Chondrocyte (in vitro differentiated cells): ENCODE data around the gene PLBD1. TPM values are rescaled to one million over a fixed set of nuclear protein-coding genes. Genes with fewer than 3 reads are reported as not detected.

Source experiments
- DNase-seq: peaks from one replicate; pipeline ENCODE4 v3.0.0; 2021; ENCODE audit warnings: mixed read lengths, low spot score
- H3K27ac Mint-ChIP-seq: one replicate; pipeline ENCODE4 v1.8.0; 2021; ENCODE audit warnings: mild to moderate bottlenecking, moderate library complexity, mixed read lengths; ENCODE audit not compliant: unreplicated experiment
- H3K27me3 Mint-ChIP-seq: 2 replicates; pipeline ENCODE4 v1.8.0; 2021; ENCODE audit warnings: low read depth, mixed read lengths
- H3K36me3 Mint-ChIP-seq: 2 replicates; pipeline ENCODE4 v1.8.0; 2021; ENCODE audit warnings: low read depth, mixed read lengths
- H3K4me1 Mint-ChIP-seq: 2 replicates; pipeline ENCODE4 v1.8.0; 2021; ENCODE audit warnings: low read depth, mild to moderate bottlenecking, mixed read lengths
- H3K4me3 Mint-ChIP-seq: one replicate; pipeline ENCODE4 v1.8.0; 2021; ENCODE audit warnings: mild to moderate bottlenecking, moderate library complexity, mixed read lengths; ENCODE audit not compliant: unreplicated experiment
- H3K9me3 Mint-ChIP-seq: 2 replicates; pipeline ENCODE4 v1.8.0; 2021; ENCODE audit warnings: low read depth, mixed read lengths
- total RNA-seq: library from RNA; stranded (reverse); gene quantifications from 3 replicates; pipeline ENCODE4 v1.2.1, GENCODE V29; 2021
- TF ChIP-seq, protein P1 (sequence below): fragments of 200-600 bp; sonication (generic); IDR thresholded peaks from 2 replicates; pipeline ENCODE4 v1.5.0; 2021; ENCODE audit warnings: antibody characterized with exemption, mild to moderate bottlenecking, moderate library complexity

The PLBD1 gene
- total RNA-seq, 1 donor from 2014 or later: 4.1 TPM

DNA sequence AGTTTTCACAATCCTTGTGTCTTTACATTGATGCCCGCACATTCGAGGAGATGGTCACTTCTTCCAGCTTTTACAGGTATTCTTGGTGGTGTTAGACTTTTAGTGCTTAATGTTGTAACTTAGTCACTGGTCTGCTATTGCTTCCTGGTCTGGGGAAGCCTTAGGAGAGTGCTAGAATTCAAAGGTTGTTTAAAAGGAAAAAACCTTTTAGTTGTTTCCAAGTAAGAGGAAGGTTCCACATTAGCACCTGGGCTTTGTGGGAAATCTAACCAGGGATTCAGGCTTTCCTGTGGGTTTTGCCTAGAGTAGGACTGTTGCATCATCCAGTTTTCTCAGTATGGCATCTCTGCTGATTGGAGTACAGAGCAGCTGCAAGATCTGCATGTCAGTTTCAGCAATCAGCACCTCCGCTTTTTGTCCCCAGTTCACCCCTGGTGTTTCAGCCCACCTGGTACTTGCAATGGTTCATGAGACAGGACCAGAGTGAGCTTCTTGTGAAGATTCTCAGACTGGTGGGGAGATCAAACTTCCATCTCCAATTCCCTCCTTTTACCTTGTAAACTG is 44.0 kb upstream of the PLBD1 start:
- Mint-ChIP-seq H3K4me1 (no peaks in the 10 kb centered on the region), H3K27ac (no peak overlapping the region), H3K4me3 (no peak overlapping the region), H3K9me3 (peaks cover 36% of the 10 kb centered on the region), H3K27me3 (peaks cover 4% of the 10 kb centered on the region), H3K36me3 (no peaks in the 10 kb centered on the region)
- TF ChIP-seq, protein P1, sequence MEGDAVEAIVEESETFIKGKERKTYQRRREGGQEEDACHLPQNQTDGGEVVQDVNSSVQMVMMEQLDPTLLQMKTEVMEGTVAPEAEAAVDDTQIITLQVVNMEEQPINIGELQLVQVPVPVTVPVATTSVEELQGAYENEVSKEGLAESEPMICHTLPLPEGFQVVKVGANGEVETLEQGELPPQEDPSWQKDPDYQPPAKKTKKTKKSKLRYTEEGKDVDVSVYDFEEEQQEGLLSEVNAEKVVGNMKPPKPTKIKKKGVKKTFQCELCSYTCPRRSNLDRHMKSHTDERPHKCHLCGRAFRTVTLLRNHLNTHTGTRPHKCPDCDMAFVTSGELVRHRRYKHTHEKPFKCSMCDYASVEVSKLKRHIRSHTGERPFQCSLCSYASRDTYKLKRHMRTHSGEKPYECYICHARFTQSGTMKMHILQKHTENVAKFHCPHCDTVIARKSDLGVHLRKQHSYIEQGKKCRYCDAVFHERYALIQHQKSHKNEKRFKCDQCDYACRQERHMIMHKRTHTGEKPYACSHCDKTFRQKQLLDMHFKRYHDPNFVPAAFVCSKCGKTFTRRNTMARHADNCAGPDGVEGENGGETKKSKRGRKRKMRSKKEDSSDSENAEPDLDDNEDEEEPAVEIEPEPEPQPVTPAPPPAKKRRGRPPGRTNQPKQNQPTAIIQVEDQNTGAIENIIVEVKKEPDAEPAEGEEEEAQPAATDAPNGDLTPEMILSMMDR: no peak
- no peak for DNase-seq

DNA sequence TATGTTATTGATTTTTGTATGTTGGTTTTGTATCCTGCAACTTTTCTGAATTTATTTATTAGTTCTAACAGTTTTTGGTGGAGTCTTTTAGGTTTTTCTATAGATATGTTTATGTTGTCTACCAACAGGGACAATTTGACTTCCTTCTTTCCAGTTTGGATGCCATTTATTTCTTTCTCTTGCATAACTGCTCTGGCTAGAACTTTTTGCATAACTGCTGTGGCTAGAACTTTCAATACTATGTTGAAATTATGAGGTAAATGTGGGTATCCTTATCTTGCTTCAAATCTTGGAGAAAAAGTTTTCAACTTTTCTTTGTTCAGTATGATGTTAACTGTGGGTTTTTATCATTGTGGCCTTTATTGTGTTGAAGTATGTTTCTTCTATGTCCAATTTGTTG is 39.9 kb upstream of the PLBD1 start:
- TF ChIP-seq, protein P1: no peak
- Mint-ChIP-seq H3K4me1 (no peaks in the 10 kb centered on the region), H3K9me3 (peaks cover 64% of the 10 kb centered on the region), H3K27ac (no peak overlapping the region), H3K27me3 (no peaks in the 10 kb centered on the region), H3K4me3 (no peak overlapping the region), H3K36me3 (peaks cover 6% of the 10 kb centered on the region)
- no peak for DNase-seq

DNA sequence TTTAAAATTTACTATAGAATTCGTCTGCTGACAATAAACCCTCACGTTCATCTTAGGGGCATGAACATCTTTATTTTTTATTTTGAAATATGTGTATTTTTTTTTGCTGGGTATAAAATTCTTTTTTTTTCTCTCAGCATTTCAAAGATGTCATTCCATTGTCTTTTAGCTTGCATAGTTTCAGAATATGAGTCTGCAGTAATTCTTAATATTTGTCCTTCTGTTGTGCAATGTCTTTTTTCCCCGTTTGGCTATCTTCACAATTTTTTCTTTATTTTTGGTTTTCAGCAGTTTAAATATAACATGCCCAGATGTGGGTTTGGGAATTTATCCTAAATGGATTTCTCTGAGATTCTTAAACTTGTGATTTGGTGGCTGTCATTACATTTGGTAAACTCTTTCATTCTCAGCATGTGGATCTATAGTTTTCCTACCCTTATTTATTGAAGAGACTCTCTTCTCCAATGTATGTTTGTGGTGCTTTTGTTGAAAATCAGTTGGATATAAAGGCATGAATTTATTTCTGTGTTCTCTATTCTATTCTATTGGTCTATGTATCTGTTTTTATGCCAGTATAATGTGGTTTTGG is 37.8 kb upstream of the PLBD1 start:
- DNase-seq: no peak
- no peak overlapping the region for H3K27ac Mint-ChIP-seq
- peaks cover 62% of the 10 kb centered on the region for H3K9me3 Mint-ChIP-seq
- TF ChIP-seq, protein P1: no peak
- no peaks in the 10 kb centered on the region for H3K27me3 Mint-ChIP-seq
- H3K36me3 Mint-ChIP-seq: peaks cover 6% of the 10 kb centered on the region
- H3K4me1 Mint-ChIP-seq: no peaks in the 10 kb centered on the region
- H3K4me3 Mint-ChIP-seq: no peak overlapping the region

DNA sequence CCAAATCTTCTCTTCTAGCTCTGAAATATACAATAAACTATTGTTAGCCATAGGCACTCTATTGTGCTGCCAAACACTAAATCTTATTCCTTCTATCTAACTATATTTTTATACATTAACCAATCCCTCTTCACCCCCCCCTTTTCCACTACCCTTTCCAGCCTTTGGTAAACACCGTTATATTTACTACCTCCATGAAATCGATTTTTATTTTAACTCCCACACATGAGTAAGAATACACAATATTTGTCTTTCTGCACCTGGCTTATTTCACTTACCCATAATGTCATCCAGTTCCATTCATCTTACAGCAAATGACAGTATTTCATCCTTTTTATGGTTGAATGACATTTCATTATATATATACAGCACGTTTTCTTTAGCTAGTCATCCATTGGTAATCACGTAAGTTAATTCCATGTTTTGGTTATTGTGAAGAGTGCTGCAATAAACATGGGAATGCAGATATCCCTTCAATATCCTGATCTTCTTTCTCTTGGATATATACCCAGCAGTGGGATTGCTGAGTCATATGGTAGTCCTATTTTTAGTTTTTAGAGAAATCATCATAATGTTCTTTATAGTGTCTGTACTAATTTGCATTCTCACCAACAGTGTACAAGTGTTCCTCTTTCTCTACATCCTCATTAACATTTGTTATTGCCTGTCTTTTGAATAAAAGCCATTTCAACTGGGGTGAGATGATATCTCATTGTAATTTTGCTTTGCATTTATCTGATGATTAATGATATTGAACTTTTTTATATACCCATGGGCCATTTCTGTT is 34.2 kb upstream of the PLBD1 start:
- Mint-ChIP-seq H3K36me3 (peaks cover 7% of the 10 kb centered on the region), H3K9me3 (peaks cover 55% of the 10 kb centered on the region), H3K27ac (no peak overlapping the region), H3K27me3 (no peaks in the 10 kb centered on the region), H3K4me1 (no peaks in the 10 kb centered on the region), H3K4me3 (no peak overlapping the region)
- no peak for DNase-seq
- TF ChIP-seq, protein P1: no peak

DNA sequence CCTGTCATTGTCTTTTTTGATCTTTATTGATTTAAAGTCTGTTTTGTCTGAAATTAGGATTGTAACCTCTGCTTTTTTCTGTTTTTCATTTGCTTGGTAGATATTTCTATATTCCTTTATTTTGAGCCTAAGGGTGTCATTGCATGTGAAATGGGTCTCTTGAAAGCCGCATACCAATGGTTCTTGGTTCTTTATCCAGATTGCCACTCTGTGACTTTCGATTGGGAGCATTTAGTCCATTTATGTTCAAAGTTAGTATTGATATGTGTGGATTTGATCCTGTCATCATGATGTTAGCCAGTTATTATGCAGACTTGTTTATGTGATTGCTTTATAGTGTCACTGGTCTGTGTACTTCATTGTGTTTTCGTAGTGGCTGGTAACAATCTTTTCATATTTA is 29.8 kb upstream of the PLBD1 start:
- no peaks in the 10 kb centered on the region for H3K4me1 Mint-ChIP-seq
- no peak overlapping the region for H3K4me3 Mint-ChIP-seq
- TF ChIP-seq, protein P1: no peak
- no peaks in the 10 kb centered on the region for H3K27me3 Mint-ChIP-seq
- H3K9me3 Mint-ChIP-seq: peaks cover 30% of the 10 kb centered on the region
- H3K27ac Mint-ChIP-seq: no peak overlapping the region
- no peak for DNase-seq
- H3K36me3 Mint-ChIP-seq: peaks cover 2% of the 10 kb centered on the region
